Activated B cell treated with CpG ODN at 0.5 μM for 24 hours (primary cell): ENCODE measurements around the gene CDT1. TPM values are rescaled to one million over a fixed set of nuclear protein-coding genes. Genes with fewer than 3 reads are reported as not detected.

Experiments used
- ATAC-seq: fragments of 200-7000 bp; cut with Tn5 transposase; one replicate; pipeline ENCODE4 v1.10.0; 2021; ENCODE audit warnings: low read depth, mild to moderate bottlenecking, moderate library complexity
- CTCF ChIA-PET: fragments of 350-600 bp; sonication (Branson Sonifier 250); formaldehyde crosslinking; loops from one replicate; lab custom pipeline; 2021; ENCODE audit warnings: antibody characterized with exemption; lab: Charles Lee
- POLR2A ChIA-PET: fragments of 350-600 bp; sonication (Branson Sonifier 250); formaldehyde crosslinking; loops from one replicate; lab custom pipeline; 2021; ENCODE audit warnings: antibody characterized with exemption; lab: Charles Lee
- DNase-seq: peaks from one replicate; pipeline ENCODE4 v3.0.0; 2022
- H3K27ac Mint-ChIP-seq: one replicate; pipeline ENCODE4 v1.8.0; 2020; ENCODE audit warnings: mixed read lengths
- H3K27me3 Mint-ChIP-seq: one replicate; pipeline ENCODE4 v1.8.0; 2021; ENCODE audit warnings: mixed read lengths
- H3K36me3 Mint-ChIP-seq: one replicate; pipeline ENCODE4 v1.8.0; 2021; ENCODE audit warnings: low read depth, mixed read lengths
- H3K4me1 Mint-ChIP-seq: one replicate; pipeline ENCODE4 v1.8.0; 2021; ENCODE audit warnings: mixed read lengths
- H3K4me3 Mint-ChIP-seq: one replicate; pipeline ENCODE4 v1.8.0; 2020; ENCODE audit warnings: mild to moderate bottlenecking, mixed read lengths
- H3K9me3 Mint-ChIP-seq: one replicate; pipeline ENCODE4 v1.8.0; 2020; ENCODE audit warnings: mixed read lengths
- intact Hi-C: fragments of 100-400 bp; cut with micrococcal nuclease; formaldehyde crosslinking; loops from one replicate; pipeline ENCODE4 v1.15.1; 2024
- total RNA-seq: library from RNA; stranded (reverse); gene quantifications from 2 replicates; pipeline ENCODE4 v1.2.3, GENCODE V29; 2022
- TF ChIP-seq, protein P1 (sequence below): fragments of 200-600 bp; IDR thresholded peaks from one replicate; pipeline ENCODE4 v1.8.0; 2022; ENCODE audit warnings: antibody characterized with exemption, mild to moderate bottlenecking

CDT1 gene
- total RNA-seq, 1 donor from 2014 or later: 4.3 TPM

DNA sequence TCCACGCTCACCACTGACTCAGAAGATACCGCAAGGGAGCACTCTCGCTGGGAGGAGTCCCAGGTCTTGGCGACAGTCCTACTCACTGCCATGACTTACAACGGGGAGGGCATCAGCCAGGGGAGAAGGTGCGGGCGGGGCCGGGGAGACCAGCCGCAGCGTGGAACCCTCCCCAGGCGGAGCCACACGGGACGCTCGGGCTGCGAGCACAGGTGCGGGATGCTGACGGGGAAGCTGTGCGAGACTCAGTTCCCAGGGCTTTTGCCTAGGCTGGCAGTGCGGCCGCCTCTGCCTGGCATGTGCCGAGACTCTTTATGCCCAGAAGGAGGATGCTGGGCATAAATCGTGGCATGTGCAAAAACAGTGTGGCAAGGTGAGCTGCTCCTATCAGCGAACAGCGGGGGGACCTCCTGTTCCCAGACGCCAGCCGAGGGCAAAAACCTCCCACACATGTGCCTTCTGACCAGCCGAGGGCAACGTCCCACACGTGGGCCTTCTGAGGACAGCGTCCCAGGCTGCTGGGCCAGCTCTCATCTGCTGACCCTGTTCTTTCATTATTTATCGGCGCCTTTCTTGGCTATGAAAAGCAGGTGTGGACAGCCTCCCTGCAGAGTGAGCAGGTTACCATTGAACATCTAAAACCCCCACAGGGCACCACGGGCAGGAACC, 47.1 kb downstream of the CDT1 start:
- H3K27ac Mint-ChIP-seq: no peak overlapping the region

DNA sequence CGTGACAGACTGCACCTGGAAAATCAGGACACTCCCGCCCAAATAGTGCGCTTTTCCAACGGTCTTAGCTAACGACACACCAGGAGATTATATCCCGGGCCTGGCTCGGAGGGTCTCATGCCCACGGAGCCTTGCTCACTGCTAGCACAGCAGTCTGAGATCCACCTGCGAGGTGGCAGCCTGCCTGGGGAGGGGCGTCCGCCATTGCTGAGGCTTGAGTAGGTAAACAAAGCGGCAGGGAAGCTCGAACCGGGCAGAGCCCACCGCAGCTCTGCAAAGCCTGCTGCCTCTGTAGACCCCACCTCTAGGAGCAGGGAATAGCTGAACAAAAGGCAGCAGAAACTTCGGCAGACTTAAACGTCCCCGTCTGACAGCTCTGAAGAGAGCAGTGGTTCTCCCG, 48.0 kb downstream of the CDT1 start:
- no peaks in the 10 kb centered on the region for H3K9me3 Mint-ChIP-seq
- ChIA-PET POLR2A (no interaction called here), CTCF (interaction anchor here (0.8 kb wide), 1 partner anchor 114 kb away, joined by 3 read pairs; no protein-coding TSS in a partner anchor)
- H3K4me3 Mint-ChIP-seq: no peak overlapping the region
- DNase-seq (no peak), ATAC-seq (no peak)
- intact Hi-C loops: no loop called here
- H3K36me3 Mint-ChIP-seq: peaks cover 14% of the 10 kb centered on the region
- H3K27me3 Mint-ChIP-seq: no peaks in the 10 kb centered on the region
- peaks cover 19% of the 10 kb centered on the region for H3K4me1 Mint-ChIP-seq
- no peak overlapping the region for H3K27ac Mint-ChIP-seq
- TF ChIP-seq, protein P1, sequence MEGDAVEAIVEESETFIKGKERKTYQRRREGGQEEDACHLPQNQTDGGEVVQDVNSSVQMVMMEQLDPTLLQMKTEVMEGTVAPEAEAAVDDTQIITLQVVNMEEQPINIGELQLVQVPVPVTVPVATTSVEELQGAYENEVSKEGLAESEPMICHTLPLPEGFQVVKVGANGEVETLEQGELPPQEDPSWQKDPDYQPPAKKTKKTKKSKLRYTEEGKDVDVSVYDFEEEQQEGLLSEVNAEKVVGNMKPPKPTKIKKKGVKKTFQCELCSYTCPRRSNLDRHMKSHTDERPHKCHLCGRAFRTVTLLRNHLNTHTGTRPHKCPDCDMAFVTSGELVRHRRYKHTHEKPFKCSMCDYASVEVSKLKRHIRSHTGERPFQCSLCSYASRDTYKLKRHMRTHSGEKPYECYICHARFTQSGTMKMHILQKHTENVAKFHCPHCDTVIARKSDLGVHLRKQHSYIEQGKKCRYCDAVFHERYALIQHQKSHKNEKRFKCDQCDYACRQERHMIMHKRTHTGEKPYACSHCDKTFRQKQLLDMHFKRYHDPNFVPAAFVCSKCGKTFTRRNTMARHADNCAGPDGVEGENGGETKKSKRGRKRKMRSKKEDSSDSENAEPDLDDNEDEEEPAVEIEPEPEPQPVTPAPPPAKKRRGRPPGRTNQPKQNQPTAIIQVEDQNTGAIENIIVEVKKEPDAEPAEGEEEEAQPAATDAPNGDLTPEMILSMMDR: no peak

More for the DNA sequence above, 47.1 kb downstream of the CDT1 start:
- ATAC-seq (no peak), DNase-seq (no peak)
- TF ChIP-seq, protein P1: no peak
- POLR2A ChIA-PET: no interaction called here
- Mint-ChIP-seq H3K27me3 (no peaks in the 10 kb centered on the region), H3K4me1 (peaks cover 15% of the 10 kb centered on the region), H3K36me3 (peaks cover 16% of the 10 kb centered on the region), H3K4me3 (no peak overlapping the region), H3K9me3 (no peaks in the 10 kb centered on the region)
- CTCF ChIA-PET: interaction anchor here (0.8 kb wide), 1 partner anchor 113 kb away, joined by 3 read pairs; no protein-coding TSS in a partner anchor
- intact Hi-C loops: no loop called here

DNA sequence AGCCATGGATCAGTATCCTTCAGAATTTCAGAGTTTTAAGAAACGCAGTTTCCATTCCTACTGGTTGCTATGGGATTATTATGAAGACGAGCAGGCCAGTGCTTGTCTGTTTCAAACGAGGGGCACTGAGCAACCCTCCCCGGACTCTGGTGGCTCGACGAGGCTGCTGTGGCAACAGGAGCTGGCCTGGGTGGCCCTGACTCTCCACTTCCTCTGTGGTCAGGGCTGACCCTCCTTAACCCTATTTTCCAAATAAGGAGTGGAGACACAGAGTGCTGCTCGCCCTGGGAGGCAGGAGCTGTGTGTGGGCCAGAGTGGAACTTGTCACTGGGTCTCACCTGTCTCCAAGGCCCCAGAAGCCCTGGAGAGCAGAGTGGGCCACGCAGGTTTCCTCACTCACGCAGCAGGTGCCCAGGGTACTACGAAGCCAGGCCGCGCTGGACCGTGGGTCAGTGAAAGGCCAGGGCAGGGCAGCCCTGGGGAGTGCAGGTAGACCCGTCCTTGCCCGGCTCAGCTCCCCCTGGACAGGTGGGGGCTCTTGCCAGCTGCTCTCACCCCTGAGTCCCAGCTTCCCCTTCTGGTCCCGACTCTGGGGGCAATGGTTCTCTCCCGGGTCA, 49.8 kb downstream of the CDT1 start:
- no peak overlapping the region for H3K4me3 Mint-ChIP-seq
- ChIA-PET CTCF (no interaction called here), POLR2A (interaction anchor here (0.5 to 0.6 kb wide), 2 partner anchors 631 to 1074 kb away, joined by 4 to 5 read pairs; no protein-coding TSS in a partner anchor)
- TF ChIP-seq, protein P1: no peak
- DNase-seq (no peak), ATAC-seq (no peak)
- H3K9me3 Mint-ChIP-seq: no peaks in the 10 kb centered on the region
- intact Hi-C loops: no loop called here
- H3K36me3 Mint-ChIP-seq: peaks cover 16% of the 10 kb centered on the region
- H3K27ac Mint-ChIP-seq: no peak overlapping the region
- H3K4me1 Mint-ChIP-seq: peaks cover 30% of the 10 kb centered on the region
- H3K27me3 Mint-ChIP-seq: no peaks in the 10 kb centered on the region

DNA sequence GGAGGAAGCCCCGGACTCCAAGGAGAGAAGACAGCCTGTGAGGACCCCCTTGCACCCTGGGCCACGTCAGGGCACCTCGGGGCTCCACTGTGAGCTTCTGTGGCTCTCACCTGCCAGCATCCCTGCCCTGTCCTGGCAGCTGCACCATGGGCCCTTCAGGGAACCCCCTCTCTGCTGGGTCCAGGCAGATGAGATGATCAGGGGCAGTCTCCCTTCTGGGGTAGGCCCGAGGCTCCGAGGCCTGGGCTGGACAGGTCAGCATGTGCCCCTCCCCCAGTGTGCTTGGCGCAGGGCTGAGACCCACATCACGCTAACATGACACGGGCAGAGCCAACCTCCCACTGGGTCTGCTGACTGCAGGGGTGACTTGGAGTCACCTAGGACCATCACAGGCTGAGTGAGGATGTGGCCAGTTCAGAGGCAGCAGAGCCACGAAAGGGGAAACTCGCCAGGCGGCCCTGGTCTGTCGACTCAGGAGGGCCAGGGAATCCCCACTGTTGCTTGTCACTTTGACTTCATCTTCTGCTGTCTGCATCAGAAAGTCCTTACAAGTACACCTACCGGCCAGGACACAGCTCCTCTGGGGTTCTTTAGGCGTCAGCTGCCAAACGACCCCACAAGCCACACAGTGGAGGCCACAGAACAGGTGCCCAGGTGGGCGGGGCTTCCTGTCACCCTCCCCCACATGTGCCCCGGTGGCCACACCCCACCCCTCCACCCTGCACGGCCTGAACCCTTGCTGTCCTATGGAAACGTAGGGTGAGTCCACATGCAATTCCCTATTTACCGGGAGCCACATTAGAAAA, 50.9 kb downstream of the CDT1 start:
- ChIA-PET POLR2A (interaction anchor here (0.6 to 0.7 kb wide), 3 partner anchors 16 to 1094 kb away, joined by 4 to 6 read pairs (median 5); no protein-coding TSS in a partner anchor), CTCF (no interaction called here)
- Mint-ChIP-seq H3K4me1 (peaks cover 39% of the 10 kb centered on the region), H3K4me3 (peak overlapping the region; percentile 73), H3K36me3 (peaks cover 26% of the 10 kb centered on the region), H3K9me3 (no peaks in the 10 kb centered on the region), H3K27ac (peak overlapping the region; percentile 64), H3K27me3 (no peaks in the 10 kb centered on the region)
- peak; percentile 35 for DNase-seq
- peak; percentile 25 for ATAC-seq
- TF ChIP-seq, protein P1: no peak
- intact Hi-C loops: loop anchor here (5.0 kb wide), 1 partner anchor 202 kb away; the partner anchor contains the start of gene CYBA
